ENCODE data around the gene KRTAP4-8.

- no peak for TF ChIP-seq POLR2AphosphoS5 (IDR thresholded peaks at IDR 0.05; ENCODE audit: low read depth, low read length)
- TF ChIP-seq, protein P1, sequence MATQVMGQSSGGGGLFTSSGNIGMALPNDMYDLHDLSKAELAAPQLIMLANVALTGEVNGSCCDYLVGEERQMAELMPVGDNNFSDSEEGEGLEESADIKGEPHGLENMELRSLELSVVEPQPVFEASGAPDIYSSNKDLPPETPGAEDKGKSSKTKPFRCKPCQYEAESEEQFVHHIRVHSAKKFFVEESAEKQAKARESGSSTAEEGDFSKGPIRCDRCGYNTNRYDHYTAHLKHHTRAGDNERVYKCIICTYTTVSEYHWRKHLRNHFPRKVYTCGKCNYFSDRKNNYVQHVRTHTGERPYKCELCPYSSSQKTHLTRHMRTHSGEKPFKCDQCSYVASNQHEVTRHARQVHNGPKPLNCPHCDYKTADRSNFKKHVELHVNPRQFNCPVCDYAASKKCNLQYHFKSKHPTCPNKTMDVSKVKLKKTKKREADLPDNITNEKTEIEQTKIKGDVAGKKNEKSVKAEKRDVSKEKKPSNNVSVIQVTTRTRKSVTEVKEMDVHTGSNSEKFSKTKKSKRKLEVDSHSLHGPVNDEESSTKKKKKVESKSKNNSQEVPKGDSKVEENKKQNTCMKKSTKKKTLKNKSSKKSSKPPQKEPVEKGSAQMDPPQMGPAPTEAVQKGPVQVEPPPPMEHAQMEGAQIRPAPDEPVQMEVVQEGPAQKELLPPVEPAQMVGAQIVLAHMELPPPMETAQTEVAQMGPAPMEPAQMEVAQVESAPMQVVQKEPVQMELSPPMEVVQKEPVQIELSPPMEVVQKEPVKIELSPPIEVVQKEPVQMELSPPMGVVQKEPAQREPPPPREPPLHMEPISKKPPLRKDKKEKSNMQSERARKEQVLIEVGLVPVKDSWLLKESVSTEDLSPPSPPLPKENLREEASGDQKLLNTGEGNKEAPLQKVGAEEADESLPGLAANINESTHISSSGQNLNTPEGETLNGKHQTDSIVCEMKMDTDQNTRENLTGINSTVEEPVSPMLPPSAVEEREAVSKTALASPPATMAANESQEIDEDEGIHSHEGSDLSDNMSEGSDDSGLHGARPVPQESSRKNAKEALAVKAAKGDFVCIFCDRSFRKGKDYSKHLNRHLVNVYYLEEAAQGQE (IDR thresholded peaks at IDR 0.05; ENCODE audit: insufficient read depth in 1 of 2, low read depth in 2 of 2, low read length in 2 of 2): no peak
Measured at GRCh38 chr17:41064301-41064700, 33.6 kb downstream of the KRTAP4-8 start.

Data from PFSK-1 (cell line).